T-helper 1 cell (primary cell): ENCODE results near the gene PRR20C.
"Not testable (repeated sequence)": the region's sequence is repeated elsewhere in the genome, so short reads cannot be mapped to it uniquely, and the experiment has no call there.

Experiments used
- DNase-seq, 5 donors: peaks; one replicate each; pipeline ENCODE4 v3.0.0-alpha.2; 2012 to 2020
- total RNA-seq, 4 donors: gene quantifications; one replicate each; lab custom pipeline; 2026; lab: John Stamatoyannopoulos, UW

PRR20C gene
- total RNA-seq: 0 reads per million in 4 donors

DNA sequence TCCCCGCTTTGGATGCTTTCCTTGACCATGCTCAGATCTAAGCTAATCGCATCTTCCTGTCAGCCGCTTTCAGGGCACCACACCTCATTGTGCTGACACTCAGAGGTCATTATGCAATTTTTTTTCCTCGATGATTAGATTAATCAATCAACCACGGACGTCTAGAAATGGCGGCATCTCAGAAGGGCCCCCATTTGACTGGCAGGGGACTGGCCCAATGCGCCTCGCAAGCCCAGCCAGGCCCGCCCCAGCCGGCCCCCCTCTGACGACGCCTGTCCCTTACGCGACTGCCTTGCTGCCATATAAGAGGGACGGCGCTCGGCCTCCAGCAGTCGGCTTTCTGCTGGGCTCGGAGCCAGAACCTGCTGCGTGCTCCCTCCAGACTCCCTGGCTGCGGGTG lies at the start of gene PRR20C:
PRR20C (plus strand) TSS at position 301 of the 400 bp plus-strand sequence. CDS start 387 bp downstream, outside the sequence.
- DNase-seq: not testable (repeated sequence)

DNA sequence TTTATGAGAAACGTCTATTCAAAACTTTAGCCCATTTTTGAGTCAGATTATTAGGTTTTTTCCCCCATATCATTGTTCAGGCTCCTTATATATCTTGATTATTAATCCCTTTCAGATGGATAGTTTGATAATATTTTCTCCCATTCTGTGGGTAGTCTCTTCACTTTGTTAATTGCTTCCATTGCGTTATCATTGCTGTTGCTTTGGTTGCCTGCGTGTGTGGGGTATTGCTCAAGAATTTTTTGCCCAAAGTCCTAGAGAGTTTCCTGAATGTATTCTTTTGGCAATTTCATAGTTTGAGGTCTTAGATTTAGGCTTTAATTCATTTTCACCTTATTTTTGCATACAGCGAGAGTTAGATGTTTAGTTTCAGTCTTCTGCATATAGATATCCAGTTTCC lies 38.9 kb upstream of the PRR20C start:
- no peak for DNase-seq

GRCh38 chr13:57123681-57124080 lies 30.2 kb upstream of the PRR20C start:
- DNase-seq: no peak

GRCh38 chr13:57128909-57129308 lies 25.0 kb upstream of the PRR20C start:
- DNase-seq: no peak

- no peak for DNase-seq
Observed at GRCh38 chr13:57136093-57136492, 17.8 kb upstream of the PRR20C start.

GRCh38 chr13:57137585-57137984 lies 16.3 kb upstream of the PRR20C start:
- no peak for DNase-seq

GRCh38 chr13:57138988-57139387 lies 14.9 kb upstream of the PRR20C start:
- no peak for DNase-seq

- not testable (repeated sequence) for DNase-seq
Observed at GRCh38 chr13:57139781-57140180, 14.1 kb upstream of the PRR20C start.

- not testable (repeated sequence) for DNase-seq
Observed at GRCh38 chr13:57140235-57140968, 13.5 kb upstream of the PRR20C start, which contains the start of gene PRR20A. Gene PRR20A, plus strand, starts transcription at chr13:57140918. Its CDS starts 387 bp downstream, at chr13:57141305.

DNA sequence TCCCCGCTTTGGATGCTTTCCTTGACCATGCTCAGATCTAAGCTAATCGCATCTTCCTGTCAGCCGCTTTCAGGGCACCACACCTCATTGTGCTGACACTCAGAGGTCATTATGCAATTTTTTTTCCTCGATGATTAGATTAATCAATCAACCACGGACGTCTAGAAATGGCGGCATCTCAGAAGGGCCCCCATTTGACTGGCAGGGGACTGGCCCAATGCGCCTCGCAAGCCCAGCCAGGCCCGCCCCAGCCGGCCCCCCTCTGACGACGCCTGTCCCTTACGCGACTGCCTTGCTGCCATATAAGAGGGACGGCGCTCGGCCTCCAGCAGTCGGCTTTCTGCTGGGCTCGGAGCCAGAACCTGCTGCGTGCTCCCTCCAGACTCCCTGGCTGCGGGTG lies 6.7 kb upstream of the PRR20C start, which contains the start of gene PRR20B:
PRR20B (plus strand) TSS at position 301 of the 400 bp plus-strand sequence. CDS start 387 bp downstream, outside the sequence.
- DNase-seq: not testable (repeated sequence)

GRCh38 chr13:57148106-57148505 lies 5.8 kb upstream of the PRR20C start:
- not testable (repeated sequence) for DNase-seq

DNA sequence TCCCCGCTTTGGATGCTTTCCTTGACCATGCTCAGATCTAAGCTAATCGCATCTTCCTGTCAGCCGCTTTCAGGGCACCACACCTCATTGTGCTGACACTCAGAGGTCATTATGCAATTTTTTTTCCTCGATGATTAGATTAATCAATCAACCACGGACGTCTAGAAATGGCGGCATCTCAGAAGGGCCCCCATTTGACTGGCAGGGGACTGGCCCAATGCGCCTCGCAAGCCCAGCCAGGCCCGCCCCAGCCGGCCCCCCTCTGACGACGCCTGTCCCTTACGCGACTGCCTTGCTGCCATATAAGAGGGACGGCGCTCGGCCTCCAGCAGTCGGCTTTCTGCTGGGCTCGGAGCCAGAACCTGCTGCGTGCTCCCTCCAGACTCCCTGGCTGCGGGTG lies 6.5 kb downstream of the PRR20C start, which contains the start of gene PRR20D:
PRR20D (plus strand) TSS at position 301 of the 400 bp plus-strand sequence. CDS start 387 bp downstream, outside the sequence.
- not testable (repeated sequence) for DNase-seq

DNA sequence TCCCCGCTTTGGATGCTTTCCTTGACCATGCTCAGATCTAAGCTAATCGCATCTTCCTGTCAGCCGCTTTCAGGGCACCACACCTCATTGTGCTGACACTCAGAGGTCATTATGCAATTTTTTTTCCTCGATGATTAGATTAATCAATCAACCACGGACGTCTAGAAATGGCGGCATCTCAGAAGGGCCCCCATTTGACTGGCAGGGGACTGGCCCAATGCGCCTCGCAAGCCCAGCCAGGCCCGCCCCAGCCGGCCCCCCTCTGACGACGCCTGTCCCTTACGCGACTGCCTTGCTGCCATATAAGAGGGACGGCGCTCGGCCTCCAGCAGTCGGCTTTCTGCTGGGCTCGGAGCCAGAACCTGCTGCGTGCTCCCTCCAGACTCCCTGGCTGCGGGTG lies 13.0 kb downstream of the PRR20C start, which contains the start of gene PRR20E:
PRR20E (plus strand) TSS at position 301 of the 400 bp plus-strand sequence. CDS start 387 bp downstream, outside the sequence.
- DNase-seq: not testable (repeated sequence)

DNA sequence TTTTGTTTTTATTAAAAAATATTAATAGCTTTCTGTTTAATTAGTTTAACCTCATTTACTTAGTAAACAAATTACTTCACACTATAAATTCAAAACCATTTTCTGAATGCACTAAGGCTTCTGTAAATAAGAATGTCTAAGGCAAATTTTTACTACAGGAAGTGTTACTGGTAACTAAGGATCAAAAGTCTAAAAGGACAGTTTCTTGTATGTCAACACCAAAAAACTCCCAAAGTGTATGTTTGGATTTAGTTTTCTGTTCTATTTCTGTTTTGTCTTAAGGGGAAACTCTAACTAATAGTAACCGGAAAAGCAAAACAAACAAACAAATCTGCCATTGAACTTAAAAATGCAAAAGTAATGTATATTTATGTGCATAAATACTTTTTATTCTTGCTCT lies 37.8 kb downstream of the PRR20C start:
- DNase-seq: no peak
